A549 (cell line): ENCODE results near the gene CDC23. TPM values are rescaled to one million over a fixed set of nuclear protein-coding genes. Genes with fewer than 3 reads are reported as not detected.

Experiments
- ATAC-seq, 2 experiments: fragments of 200-7000 bp in 1 of 2; fragments of >200 bp in 1 of 2; cut with Nextera tagmentation in 1 of 2; cut with Tn5 transposase in 1 of 2; 3 replicates each; pipeline versions ENCODE4 v1.8.0 to v1.9.1; 2018 to 2020; ENCODE audit warnings: mild to moderate bottlenecking in 1 of 2, moderate library complexity in 1 of 2
- CTCF ChIA-PET: fragments of 300-600 bp; sonication (Branson Sonifier 250); formaldehyde crosslinking; extraction: SDS; loops from one replicate; lab custom pipeline; 2021; ENCODE audit warnings: antibody characterized with exemption, inconsistent platforms; lab: Yijun Ruan, JAX
- POLR2A ChIA-PET: fragments of 350-600 bp; formaldehyde crosslinking; extraction: SDS; loops from one replicate; lab custom pipeline; 2021; ENCODE audit warnings: antibody characterized with exemption, inconsistent platforms; lab: Yijun Ruan, JAX
- DNase-seq, 2 experiments: peaks; one replicate each; pipeline versions ENCODE4 v3.0.0 to v3.0.0-alpha.2; 2011 to 2016; ENCODE audit warnings: low read depth in 1 of 2, low spot score in 1 of 2
- FAIRE-seq: peaks from 2 replicates; lab custom pipeline; 2011; peaks lifted over from hg19 to GRCh38; lab: Jason Lieb, UNC
- H3K27ac ChIP-seq, 2 experiments: fragments of >200 bp; sonication (Bioruptor Twin); formaldehyde crosslinking; 3 replicates each; pipeline ENCODE4 v1.5.1; 2016 to 2017
- H3K4me1 ChIP-seq: fragments of >200 bp; sonication (Bioruptor Twin); formaldehyde crosslinking; 3 replicates; pipeline ENCODE4 v1.6.1; 2016
- H3K4me2 ChIP-seq: fragments of >200 bp; sonication (Bioruptor Twin); formaldehyde crosslinking; 3 replicates; pipeline ENCODE4 v1.6.1; 2016
- H3K4me3 ChIP-seq: fragments of >200 bp; sonication (Bioruptor Twin); formaldehyde crosslinking; 3 replicates; pipeline ENCODE4 v1.5.1; 2016
- H3K9me3 ChIP-seq: fragments of >200 bp; sonication (Bioruptor Twin); formaldehyde crosslinking; 3 replicates; pipeline ENCODE4 v1.6.1; 2016
- BHLHE40 ChIP-seq: IDR thresholded peaks from 2 replicates; pipeline ENCODE4 v1.6.1; 2012; ENCODE audit warnings: low read depth, low read length, inconsistent platforms
- CBX2 ChIP-seq: fragments of 200-600 bp; sonication (generic); IDR thresholded peaks from 2 replicates; pipeline ENCODE4 v1.6.1; 2016; ENCODE audit warnings: low read depth, mild to moderate bottlenecking, borderline replicate concordance
- CEBPB ChIP-seq, 2 experiments: fragments of >200 bp in 1 of 2; sonication (Bioruptor Twin) in 1 of 2; formaldehyde crosslinking in 1 of 2; IDR thresholded peaks; 2 replicates each; pipeline ENCODE4 v1.6.1; 2012 to 2016
- CHD2 ChIP-seq: fragments of 150-350 bp; IDR thresholded peaks from 2 replicates; pipeline ENCODE4 v1.6.1; 2014; ENCODE audit warnings: low read length; ENCODE audit not compliant: partially characterized antibody
- ESRRA ChIP-seq: fragments of 150-350 bp; IDR thresholded peaks from 2 replicates; pipeline ENCODE4 v1.6.1; 2014; ENCODE audit warnings: mild to moderate bottlenecking, low read length, borderline replicate concordance
- FOSL2 ChIP-seq, 2 experiments: fragments of 450-650 bp in 1 of 2; fragments of >200 bp in 1 of 2; sonication (Bioruptor Twin) in 1 of 2; formaldehyde crosslinking; IDR thresholded peaks; 2 replicates each; pipeline versions ENCODE4 v1.5.0 to v1.6.1; 2016 to 2020; ENCODE audit warnings: mild to moderate bottlenecking in 1 of 2, moderate library complexity in 1 of 2
- GATA3 ChIP-seq: IDR thresholded peaks from 2 replicates; pipeline ENCODE4 v1.6.1; 2012; ENCODE audit warnings: borderline replicate concordance
- HDAC2 ChIP-seq: fragments of 200-600 bp; sonication (generic); IDR thresholded peaks from 2 replicates; pipeline ENCODE4 v1.6.1; 2016
- HOXB5 ChIP-seq: fragments of 250-450 bp; sonication (Bioruptor Pico); IDR thresholded peaks from 2 replicates; pipeline ENCODE4 v1.5.0; 2020; ENCODE audit warnings: mild to moderate bottlenecking, moderate library complexity
- MAFK ChIP-seq: fragments of 450-650 bp; IDR thresholded peaks from 2 replicates; pipeline ENCODE4 v1.6.1; 2014; ENCODE audit not compliant: partially characterized antibody
- RAD21 ChIP-seq, 2 experiments: fragments of >200 bp in 1 of 2; sonication (Bioruptor Twin) in 1 of 2; formaldehyde crosslinking in 1 of 2; IDR thresholded peaks in 1 of 2; conservative IDR thresholded peaks in 1 of 2; 2 replicates in 1 of 2; 3 replicates in 1 of 2; pipeline ENCODE4 v1.6.1; 2012 to 2018; ENCODE audit warnings: inconsistent platforms in 1 of 2
- RNF2 ChIP-seq: fragments of 200-600 bp; sonication (generic); IDR thresholded peaks from 2 replicates; pipeline ENCODE4 v1.6.1; 2016; ENCODE audit warnings: low read depth, mild to moderate bottlenecking, antibody characterized with exemption, moderate library complexity, borderline replicate concordance
- SMC3 ChIP-seq: fragments of >200 bp; sonication (Bioruptor Twin); formaldehyde crosslinking; IDR thresholded peaks from 3 replicates; pipeline ENCODE4 v1.6.1; 2018; ENCODE audit warnings: inconsistent platforms
- WGBS: methylation state at CpG from one replicate; pipeline ENCODE4 v1.1.6; 2017; ENCODE audit errors: missing lambda C conversion rate; 5-methylcytosine and 5-hydroxymethylcytosine counted together
- polyA plus RNA-seq, 4 experiments: library from polyadenylated mRNA; depleted of rRNA in 3 of 4; stranded (reverse); fragments of >200 nt; fragmentation: RNase III in 1 of 4; extraction: RNeasy Plus Mini Kit Qiagen cat#74134 plus additional on column Dnase treatment in 1 of 4; gene quantifications; 2 replicates in 3 of 4; 3 replicates in 1 of 4; pipeline ENCODE4 v1.2.3, GENCODE V29; 2011 to 2017
- TF ChIP-seq, protein P1 (sequence below): fragments of 450-650 bp; IDR thresholded peaks from 2 replicates; pipeline ENCODE4 v1.6.1; 2014; ENCODE audit warnings: antibody characterized with exemption
- TF ChIP-seq, protein P2 (sequence below): IDR thresholded peaks from 2 replicates; pipeline ENCODE4 v1.6.1; 2012; ENCODE audit warnings: low read depth, borderline replicate concordance
- TF ChIP-seq, protein P3 (sequence below): fragments of >200 bp; sonication (Bioruptor Twin); formaldehyde crosslinking; IDR thresholded peaks from 3 replicates; pipeline ENCODE4 v1.6.1; 2016
- TF ChIP-seq, protein P4 (sequence below): fragments of >200 bp; sonication (Bioruptor Twin); formaldehyde crosslinking; IDR thresholded peaks from 3 replicates; pipeline ENCODE4 v1.5.1; 2016

CDC23 gene
- polyA plus RNA-seq, 2 of the 4 experiments (the other 2 are of a cell fraction) = 37.1 to 70.3 TPM

DNA sequence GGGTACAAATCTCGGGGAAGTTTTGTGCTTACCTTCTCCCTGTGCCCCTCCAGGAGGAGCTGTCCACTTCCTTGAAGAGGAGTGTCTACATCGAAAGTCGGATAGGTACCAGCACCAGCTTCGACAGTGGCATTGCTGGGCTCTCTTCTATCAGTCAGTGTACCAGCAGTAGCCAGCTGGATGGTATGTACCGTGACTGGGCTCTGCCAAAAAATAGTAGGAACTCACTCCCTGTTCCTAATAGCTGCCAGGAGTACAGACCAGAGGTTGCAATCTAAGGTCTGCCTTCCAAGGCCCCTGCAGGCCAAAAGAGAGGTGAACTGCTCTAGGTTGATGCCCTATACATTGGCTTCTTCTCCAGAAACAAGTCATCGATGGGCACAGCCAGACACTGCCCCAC lies 30.3 kb downstream of the CDC23 start (continued):
- TF ChIP-seq, protein P1, sequence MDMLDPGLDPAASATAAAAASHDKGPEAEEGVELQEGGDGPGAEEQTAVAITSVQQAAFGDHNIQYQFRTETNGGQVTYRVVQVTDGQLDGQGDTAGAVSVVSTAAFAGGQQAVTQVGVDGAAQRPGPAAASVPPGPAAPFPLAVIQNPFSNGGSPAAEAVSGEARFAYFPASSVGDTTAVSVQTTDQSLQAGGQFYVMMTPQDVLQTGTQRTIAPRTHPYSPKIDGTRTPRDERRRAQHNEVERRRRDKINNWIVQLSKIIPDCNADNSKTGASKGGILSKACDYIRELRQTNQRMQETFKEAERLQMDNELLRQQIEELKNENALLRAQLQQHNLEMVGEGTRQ = no peak
- TF ChIP-seq CBX2 = no peak

DNA sequence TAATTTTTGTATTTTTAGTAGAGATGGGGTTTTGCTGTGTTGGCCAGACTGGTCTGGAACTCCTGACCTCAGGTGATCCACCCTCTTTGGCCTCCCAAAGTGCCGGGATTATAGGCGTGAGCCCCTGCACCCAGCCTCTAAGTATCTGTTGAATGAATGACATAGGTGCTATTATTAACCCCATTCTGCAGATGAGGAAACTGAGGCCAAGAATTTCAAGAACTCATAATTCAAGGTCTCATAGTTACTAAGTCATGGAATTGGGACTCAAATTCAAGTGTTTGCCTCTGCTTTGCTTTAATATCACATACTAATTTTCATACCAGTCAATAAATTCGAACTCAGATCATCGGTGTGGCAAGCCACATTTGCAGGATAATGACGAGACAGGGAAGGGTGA lies 32.3 kb downstream of the CDC23 start:
- 76% methylated on average over 5 of the region's 5 CpGs for WGBS
- no peak overlapping the region for H3K27ac ChIP-seq
- ChIA-PET CTCF (interaction anchor here (0.6 to 6.3 kb wide), 20 partner anchors 8 to 333 kb away, joined by 3 to 41 read pairs (median 5); partner anchors contain the start of gene KDM3B), POLR2A (no interaction called here)
- H3K4me1 ChIP-seq = peaks cover 15% of the 10 kb centered on the region
- DNase-seq = no peak
- no peak overlapping the region for H3K4me3 ChIP-seq
- H3K9me3 ChIP-seq = no peaks in the 10 kb centered on the region
- no peak for ATAC-seq
- TF ChIP-seq, protein P2, sequence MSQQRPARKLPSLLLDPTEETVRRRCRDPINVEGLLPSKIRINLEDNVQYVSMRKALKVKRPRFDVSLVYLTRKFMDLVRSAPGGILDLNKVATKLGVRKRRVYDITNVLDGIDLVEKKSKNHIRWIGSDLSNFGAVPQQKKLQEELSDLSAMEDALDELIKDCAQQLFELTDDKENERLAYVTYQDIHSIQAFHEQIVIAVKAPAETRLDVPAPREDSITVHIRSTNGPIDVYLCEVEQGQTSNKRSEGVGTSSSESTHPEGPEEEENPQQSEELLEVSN = no peak
- TF ChIP-seq MAFK (no peak), RNF2 (no peak), BHLHE40 (no peak), ESRRA (no peak)
- TF ChIP-seq, protein P3, sequence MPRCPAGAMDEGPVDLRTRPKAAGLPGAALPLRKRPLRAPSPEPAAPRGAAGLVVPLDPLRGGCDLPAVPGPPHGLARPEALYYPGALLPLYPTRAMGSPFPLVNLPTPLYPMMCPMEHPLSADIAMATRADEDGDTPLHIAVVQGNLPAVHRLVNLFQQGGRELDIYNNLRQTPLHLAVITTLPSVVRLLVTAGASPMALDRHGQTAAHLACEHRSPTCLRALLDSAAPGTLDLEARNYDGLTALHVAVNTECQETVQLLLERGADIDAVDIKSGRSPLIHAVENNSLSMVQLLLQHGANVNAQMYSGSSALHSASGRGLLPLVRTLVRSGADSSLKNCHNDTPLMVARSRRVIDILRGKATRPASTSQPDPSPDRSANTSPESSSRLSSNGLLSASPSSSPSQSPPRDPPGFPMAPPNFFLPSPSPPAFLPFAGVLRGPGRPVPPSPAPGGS = no peak
- TF ChIP-seq, all 56 proteins: peak for 0
- no peak overlapping the region for H3K4me2 ChIP-seq
- FAIRE-seq = no peak

DNA sequence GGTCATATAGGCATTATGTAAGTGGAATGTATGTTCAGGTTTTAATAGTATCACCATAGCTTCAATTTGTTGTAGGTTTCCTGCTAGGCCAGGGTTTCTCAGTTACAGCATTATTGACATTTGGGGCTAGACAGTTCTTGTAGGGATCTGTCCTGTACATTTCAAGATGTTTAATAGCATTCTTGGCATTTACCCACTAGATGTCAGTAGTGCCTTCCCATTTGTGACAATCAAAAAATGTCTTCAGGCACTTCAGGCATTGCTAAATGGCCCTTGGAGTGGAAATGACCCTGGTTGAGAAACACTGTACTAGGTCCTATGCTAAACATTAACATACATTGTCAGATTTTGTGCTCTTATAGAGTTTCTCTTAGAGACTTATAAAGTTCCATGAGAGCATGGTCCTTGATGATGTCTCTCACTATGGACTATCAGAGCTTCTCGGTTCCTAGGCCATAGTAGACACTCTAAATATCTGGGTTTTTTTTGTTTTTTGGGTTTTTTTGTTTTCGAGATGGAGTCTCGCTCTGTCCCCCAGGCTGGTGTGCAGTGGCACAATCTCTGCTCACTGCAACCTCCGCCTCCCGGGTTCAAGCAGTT lies 32.8 kb downstream of the CDC23 start:
- DNase-seq (peak; percentile 79 to 81), ATAC-seq (peak; percentile 46 to 54), FAIRE-seq (peak; percentile 32)
- POLR2A ChIA-PET = no interaction called here
- Histone ChIP-seq H3K9me3 (no peaks in the 10 kb centered on the region), H3K4me1 (peaks cover 15% of the 10 kb centered on the region), H3K4me3 (peak overlapping the region; percentile 80), H3K4me2 (peak overlapping the region; percentile 90), H3K27ac (no peak overlapping the region)
- no peak for TF ChIP-seq GATA3
- TF ChIP-seq MAFK = no peak
- no peak for TF ChIP-seq HOXB5 (CRISPR knock-in tag)
- TF ChIP-seq, protein P4, sequence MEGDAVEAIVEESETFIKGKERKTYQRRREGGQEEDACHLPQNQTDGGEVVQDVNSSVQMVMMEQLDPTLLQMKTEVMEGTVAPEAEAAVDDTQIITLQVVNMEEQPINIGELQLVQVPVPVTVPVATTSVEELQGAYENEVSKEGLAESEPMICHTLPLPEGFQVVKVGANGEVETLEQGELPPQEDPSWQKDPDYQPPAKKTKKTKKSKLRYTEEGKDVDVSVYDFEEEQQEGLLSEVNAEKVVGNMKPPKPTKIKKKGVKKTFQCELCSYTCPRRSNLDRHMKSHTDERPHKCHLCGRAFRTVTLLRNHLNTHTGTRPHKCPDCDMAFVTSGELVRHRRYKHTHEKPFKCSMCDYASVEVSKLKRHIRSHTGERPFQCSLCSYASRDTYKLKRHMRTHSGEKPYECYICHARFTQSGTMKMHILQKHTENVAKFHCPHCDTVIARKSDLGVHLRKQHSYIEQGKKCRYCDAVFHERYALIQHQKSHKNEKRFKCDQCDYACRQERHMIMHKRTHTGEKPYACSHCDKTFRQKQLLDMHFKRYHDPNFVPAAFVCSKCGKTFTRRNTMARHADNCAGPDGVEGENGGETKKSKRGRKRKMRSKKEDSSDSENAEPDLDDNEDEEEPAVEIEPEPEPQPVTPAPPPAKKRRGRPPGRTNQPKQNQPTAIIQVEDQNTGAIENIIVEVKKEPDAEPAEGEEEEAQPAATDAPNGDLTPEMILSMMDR = peak; percentile 83
- TF ChIP-seq CEBPB (IDR thresholded peaks at IDR 0.05) = peak in 1 of 2 experiments; percentile 33; a peak in 1 of 4 replicates
- TF ChIP-seq FOSL2 (IDR thresholded peaks at IDR 0.05) = no peak
- TF ChIP-seq FOSL2 (CRISPR knock-in tag; IDR thresholded peaks at IDR 0.05) = no peak
- TF ChIP-seq HDAC2 = no peak
- no peak for TF ChIP-seq CHD2
- peak; percentile 78 to 83 for TF ChIP-seq RAD21 (conservative IDR thresholded peaks at IDR 0.05 in 1 of 2, IDR thresholded peaks at IDR 0.05 in 1 of 2)
- TF ChIP-seq SMC3 = peak; percentile 49; the same call in 2 of the 3 replicates
- 67% methylated on average over 5 of the region's 5 CpGs for WGBS
- CTCF ChIA-PET = interaction anchor here (0.6 to 6.3 kb wide), 38 partner anchors 9 to 334 kb away, joined by 3 to 41 read pairs (median 4); partner anchors contain the start of genes CDC25C, EGR1, KDM3B and NME5
